Prostate gland (tissue), 2 donors: ENCODE results near the gene ZNF365.

Experiments
- POLR2A ChIP-seq: fragments of 450-650 bp; IDR thresholded peaks from one replicate; pipeline ENCODE4 v1.6.1; 2016; ENCODE audit warnings: antibody characterized with exemption, mild to moderate bottlenecking
- POLR2AphosphoS5 ChIP-seq: sonication (generic); formaldehyde crosslinking; IDR thresholded peaks from one replicate; pipeline ENCODE4 v1.6.1; 2017; ENCODE audit warnings: antibody characterized with exemption
- TF ChIP-seq, protein P1 (sequence below), 4 experiments: fragments of 200-600 bp in 2 of 4; fragments of 450-650 bp in 2 of 4; sonication (generic) in 2 of 4; IDR thresholded peaks; 1 replicate in 3 of 4; 2 replicates in 1 of 4; pipeline ENCODE4 v1.5.1; 2016 to 2019; ENCODE audit warnings: antibody characterized with exemption in 4 of 4, mild to moderate bottlenecking in 2 of 4, moderate library complexity in 2 of 4

DNA sequence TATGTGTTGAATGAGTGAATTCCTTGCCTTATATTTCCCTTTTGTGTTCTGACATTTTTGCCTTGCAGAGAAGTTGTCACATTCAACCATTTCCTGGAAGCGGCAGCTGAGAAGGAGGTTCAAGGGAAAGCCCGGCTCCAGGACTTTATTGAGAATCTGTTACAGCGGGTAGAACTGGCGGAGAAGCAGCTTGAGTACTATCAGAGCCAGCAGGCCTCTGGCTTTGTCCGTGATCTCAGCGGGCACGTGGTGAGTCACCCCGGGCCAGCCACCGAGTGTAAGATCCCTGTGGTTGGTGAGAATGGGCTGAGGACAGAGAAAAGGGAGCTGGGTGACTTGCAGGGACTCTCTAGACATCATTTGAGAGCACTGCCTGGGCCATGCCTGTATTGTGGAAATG is 14.2 kb downstream of the ZNF365 start:
- TF ChIP-seq POLR2AphosphoS5, result no peak
- TF ChIP-seq, protein P1, sequence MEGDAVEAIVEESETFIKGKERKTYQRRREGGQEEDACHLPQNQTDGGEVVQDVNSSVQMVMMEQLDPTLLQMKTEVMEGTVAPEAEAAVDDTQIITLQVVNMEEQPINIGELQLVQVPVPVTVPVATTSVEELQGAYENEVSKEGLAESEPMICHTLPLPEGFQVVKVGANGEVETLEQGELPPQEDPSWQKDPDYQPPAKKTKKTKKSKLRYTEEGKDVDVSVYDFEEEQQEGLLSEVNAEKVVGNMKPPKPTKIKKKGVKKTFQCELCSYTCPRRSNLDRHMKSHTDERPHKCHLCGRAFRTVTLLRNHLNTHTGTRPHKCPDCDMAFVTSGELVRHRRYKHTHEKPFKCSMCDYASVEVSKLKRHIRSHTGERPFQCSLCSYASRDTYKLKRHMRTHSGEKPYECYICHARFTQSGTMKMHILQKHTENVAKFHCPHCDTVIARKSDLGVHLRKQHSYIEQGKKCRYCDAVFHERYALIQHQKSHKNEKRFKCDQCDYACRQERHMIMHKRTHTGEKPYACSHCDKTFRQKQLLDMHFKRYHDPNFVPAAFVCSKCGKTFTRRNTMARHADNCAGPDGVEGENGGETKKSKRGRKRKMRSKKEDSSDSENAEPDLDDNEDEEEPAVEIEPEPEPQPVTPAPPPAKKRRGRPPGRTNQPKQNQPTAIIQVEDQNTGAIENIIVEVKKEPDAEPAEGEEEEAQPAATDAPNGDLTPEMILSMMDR (IDR thresholded peaks at IDR 0.05), result no peak
- TF ChIP-seq POLR2A, result no peak
